Colon (tissue), 2 donors: ENCODE data around the gene NR6A1.

Experiments
- FAIRE-seq: peaks from 2 replicates; lab custom pipeline; 2012; peaks lifted over from hg19 to GRCh38; lab: Jason Lieb, UNC
- donor health status: control.
- donor health status: control.

NR6A1 gene

GRCh38 chr9:124686918-124687317 is 84.2 kb downstream of the NR6A1 start:
- FAIRE-seq = no peak

GRCh38 chr9:124685217-124685616 is 85.9 kb downstream of the NR6A1 start:
- FAIRE-seq = no peak

GRCh38 chr9:124684169-124684568 is 86.9 kb downstream of the NR6A1 start:
- FAIRE-seq = no peak

GRCh38 chr9:124683043-124683442 is 88.1 kb downstream of the NR6A1 start:
- FAIRE-seq = no peak

GRCh38 chr9:124680714-124681390 is 90.3 kb downstream of the NR6A1 start:
- FAIRE-seq = no peak

GRCh38 chr9:124680049-124680448 is 91.1 kb downstream of the NR6A1 start:
- FAIRE-seq = no peak

GRCh38 chr9:124676159-124676551 is 95.0 kb downstream of the NR6A1 start:
- no peak for FAIRE-seq

GRCh38 chr9:124675261-124676158 is 95.6 kb downstream of the NR6A1 start:
- FAIRE-seq = no peak

- no peak for FAIRE-seq
These were observed 96.5 kb downstream of the NR6A1 start for GRCh38 chr9:124674651-124675050.

GRCh38 chr9:124673063-124673462 is 98.0 kb downstream of the NR6A1 start:
- no peak for FAIRE-seq

GRCh38 chr9:124671861-124672260 is 99.2 kb downstream of the NR6A1 start:
- FAIRE-seq = no peak

GRCh38 chr9:124666642-124667041 is 104.5 kb downstream of the NR6A1 start:
- no peak for FAIRE-seq

- FAIRE-seq = no peak
These were observed 105.6 kb downstream of the NR6A1 start for GRCh38 chr9:124665391-124666058.

- no peak for FAIRE-seq
These were observed 107.0 kb downstream of the NR6A1 start for GRCh38 chr9:124664143-124664542.

GRCh38 chr9:124663046-124663961 is 107.8 kb downstream of the NR6A1 start:
- no peak for FAIRE-seq

GRCh38 chr9:124662561-124662960 is 108.5 kb downstream of the NR6A1 start:
- FAIRE-seq = no peak

GRCh38 chr9:124661271-124661670 is 109.8 kb downstream of the NR6A1 start:
- FAIRE-seq = no peak

- FAIRE-seq = no peak
These were observed 110.7 kb downstream of the NR6A1 start for GRCh38 chr9:124660341-124660801.

- no peak for FAIRE-seq
These were observed 111.9 kb downstream of the NR6A1 start for GRCh38 chr9:124659099-124659659.

- no peak for FAIRE-seq
These were observed 112.7 kb downstream of the NR6A1 start for GRCh38 chr9:124658165-124659017.
